Osteocyte (in vitro differentiated cells): ENCODE results near the gene RFC2. TPM values are rescaled to one million over a fixed set of nuclear protein-coding genes. Genes with fewer than 3 reads are reported as not detected.

ENCODE experiments used
- DNase-seq: peaks from one replicate; pipeline ENCODE4 v3.0.0; 2021; ENCODE audit warnings: mixed read lengths; ENCODE audit not compliant: unreplicated experiment; ENCODE audit errors: extremely low spot score
- H3K27ac Mint-ChIP-seq: one replicate; pipeline ENCODE4 v1.8.0; 2021; ENCODE audit warnings: mild to moderate bottlenecking, mixed read lengths; ENCODE audit not compliant: unreplicated experiment
- H3K27me3 Mint-ChIP-seq: one replicate; pipeline ENCODE4 v1.8.0; 2021; ENCODE audit warnings: mixed read lengths; ENCODE audit not compliant: unreplicated experiment
- H3K36me3 Mint-ChIP-seq: one replicate; pipeline ENCODE4 v1.8.0; 2021; ENCODE audit warnings: mixed read lengths; ENCODE audit not compliant: unreplicated experiment
- H3K4me1 Mint-ChIP-seq: one replicate; pipeline ENCODE4 v1.8.0; 2021; ENCODE audit warnings: mixed read lengths; ENCODE audit not compliant: unreplicated experiment
- H3K4me3 Mint-ChIP-seq: one replicate; pipeline ENCODE4 v1.8.0; 2021; ENCODE audit warnings: mild to moderate bottlenecking, moderate library complexity, mixed read lengths; ENCODE audit not compliant: unreplicated experiment
- H3K9me3 Mint-ChIP-seq: one replicate; pipeline ENCODE4 v1.8.0; 2021; ENCODE audit warnings: mixed read lengths; ENCODE audit not compliant: unreplicated experiment
- total RNA-seq: library from RNA; stranded (reverse); gene quantifications from 2 replicates; pipeline ENCODE4 v1.2.1, GENCODE V29; 2021
- TF ChIP-seq, protein P1 (sequence below): fragments of 200-600 bp; sonication (generic); IDR thresholded peaks from 2 replicates; pipeline ENCODE4 v1.5.0; 2021; ENCODE audit warnings: antibody characterized with exemption, mild to moderate bottlenecking, moderate library complexity

RFC2 gene
- total RNA-seq, 1 donor from 2014 or later: 13.5 TPM

DNA sequence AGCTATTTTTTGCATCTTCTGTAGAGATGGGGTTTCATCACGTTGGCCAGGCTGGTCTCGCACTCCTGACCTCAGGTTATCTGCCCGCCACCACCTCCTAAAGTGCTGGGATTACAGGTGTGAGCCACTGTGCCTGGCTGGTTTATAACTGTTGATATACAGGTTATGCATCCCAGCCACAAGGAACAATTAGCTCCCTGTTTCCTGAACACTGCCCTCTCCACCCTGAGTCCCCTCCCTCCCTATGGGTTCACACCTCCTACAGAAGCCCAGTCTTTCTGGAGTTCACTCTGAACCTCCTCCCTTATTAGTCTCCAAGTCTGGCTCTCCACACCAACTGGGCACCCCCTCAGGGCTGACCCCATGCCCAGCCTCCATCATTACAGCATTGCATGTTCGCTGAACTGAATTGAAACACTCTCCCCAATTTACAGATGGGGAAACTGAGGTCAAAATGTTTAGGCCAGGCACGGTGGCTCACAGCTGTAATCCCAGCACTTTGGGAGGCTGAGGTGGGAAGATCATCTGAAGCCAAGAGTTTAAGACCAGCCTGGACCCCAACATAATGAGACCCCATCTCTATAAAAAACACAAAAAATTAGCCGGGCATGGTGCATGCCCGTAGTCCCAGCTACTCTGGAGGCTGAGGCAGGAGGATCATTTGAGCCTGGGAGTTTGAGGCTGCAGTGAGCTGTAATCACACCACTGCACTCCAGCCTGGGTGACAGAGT is 33.3 kb upstream of the RFC2 start:
- Mint-ChIP-seq H3K9me3 (no peaks in the 10 kb centered on the region), H3K27ac (no peak overlapping the region), H3K36me3 (no peaks in the 10 kb centered on the region), H3K4me1 (peaks cover 21% of the 10 kb centered on the region), H3K4me3 (no peak overlapping the region), H3K27me3 (no peaks in the 10 kb centered on the region)
- DNase-seq: no peak
- TF ChIP-seq, protein P1, sequence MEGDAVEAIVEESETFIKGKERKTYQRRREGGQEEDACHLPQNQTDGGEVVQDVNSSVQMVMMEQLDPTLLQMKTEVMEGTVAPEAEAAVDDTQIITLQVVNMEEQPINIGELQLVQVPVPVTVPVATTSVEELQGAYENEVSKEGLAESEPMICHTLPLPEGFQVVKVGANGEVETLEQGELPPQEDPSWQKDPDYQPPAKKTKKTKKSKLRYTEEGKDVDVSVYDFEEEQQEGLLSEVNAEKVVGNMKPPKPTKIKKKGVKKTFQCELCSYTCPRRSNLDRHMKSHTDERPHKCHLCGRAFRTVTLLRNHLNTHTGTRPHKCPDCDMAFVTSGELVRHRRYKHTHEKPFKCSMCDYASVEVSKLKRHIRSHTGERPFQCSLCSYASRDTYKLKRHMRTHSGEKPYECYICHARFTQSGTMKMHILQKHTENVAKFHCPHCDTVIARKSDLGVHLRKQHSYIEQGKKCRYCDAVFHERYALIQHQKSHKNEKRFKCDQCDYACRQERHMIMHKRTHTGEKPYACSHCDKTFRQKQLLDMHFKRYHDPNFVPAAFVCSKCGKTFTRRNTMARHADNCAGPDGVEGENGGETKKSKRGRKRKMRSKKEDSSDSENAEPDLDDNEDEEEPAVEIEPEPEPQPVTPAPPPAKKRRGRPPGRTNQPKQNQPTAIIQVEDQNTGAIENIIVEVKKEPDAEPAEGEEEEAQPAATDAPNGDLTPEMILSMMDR: no peak

DNA sequence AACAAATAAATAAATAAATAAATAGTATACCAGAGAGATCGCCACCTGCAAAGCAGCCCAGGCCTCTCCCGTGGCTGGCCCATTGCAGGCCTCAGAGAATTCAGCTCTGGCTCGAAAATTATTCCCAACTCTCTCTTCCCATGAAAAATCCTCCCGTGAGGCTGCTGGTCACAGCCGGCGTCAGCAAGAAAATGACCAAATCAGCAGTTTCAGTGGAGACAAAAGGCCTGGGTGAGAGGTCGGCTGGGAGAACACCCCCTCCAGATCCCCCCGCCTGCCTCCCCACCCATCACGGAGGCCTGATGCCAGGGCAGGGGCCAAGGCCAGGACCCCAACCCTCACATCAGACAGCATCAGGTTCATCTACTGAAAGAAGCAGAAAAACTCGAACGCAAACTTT is 31.9 kb upstream of the RFC2 start:
- Mint-ChIP-seq H3K4me1 (peaks cover 21% of the 10 kb centered on the region), H3K9me3 (no peaks in the 10 kb centered on the region), H3K4me3 (no peak overlapping the region), H3K27me3 (no peaks in the 10 kb centered on the region), H3K36me3 (no peaks in the 10 kb centered on the region), H3K27ac (no peak overlapping the region)
- TF ChIP-seq, protein P1: no peak
- no peak for DNase-seq

DNA sequence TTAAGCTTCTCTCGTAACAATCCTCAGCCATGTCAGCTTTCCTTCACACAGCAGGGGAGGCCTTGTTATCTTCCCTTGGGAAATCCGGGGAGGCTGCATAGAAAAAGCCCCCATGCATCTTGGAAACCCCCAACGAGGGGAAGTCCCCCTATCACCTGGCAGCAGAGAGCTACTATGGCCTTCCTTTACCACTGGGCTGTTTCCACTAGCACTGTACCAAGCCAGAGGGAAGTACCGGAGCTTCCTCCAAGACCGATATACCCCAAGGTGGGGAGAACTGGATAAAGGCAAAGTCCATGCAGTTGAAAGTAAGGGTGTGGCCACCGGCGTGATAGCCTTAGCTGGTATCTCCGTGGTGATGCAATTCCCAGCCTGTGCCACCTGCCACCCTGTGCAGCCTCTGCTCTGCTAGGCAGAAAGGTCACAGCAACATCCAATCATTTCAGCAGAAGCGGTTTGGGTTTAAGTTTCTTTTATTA is 30.6 kb upstream of the RFC2 start:
- DNase-seq: no peak
- no peak overlapping the region for H3K27ac Mint-ChIP-seq

DNA sequence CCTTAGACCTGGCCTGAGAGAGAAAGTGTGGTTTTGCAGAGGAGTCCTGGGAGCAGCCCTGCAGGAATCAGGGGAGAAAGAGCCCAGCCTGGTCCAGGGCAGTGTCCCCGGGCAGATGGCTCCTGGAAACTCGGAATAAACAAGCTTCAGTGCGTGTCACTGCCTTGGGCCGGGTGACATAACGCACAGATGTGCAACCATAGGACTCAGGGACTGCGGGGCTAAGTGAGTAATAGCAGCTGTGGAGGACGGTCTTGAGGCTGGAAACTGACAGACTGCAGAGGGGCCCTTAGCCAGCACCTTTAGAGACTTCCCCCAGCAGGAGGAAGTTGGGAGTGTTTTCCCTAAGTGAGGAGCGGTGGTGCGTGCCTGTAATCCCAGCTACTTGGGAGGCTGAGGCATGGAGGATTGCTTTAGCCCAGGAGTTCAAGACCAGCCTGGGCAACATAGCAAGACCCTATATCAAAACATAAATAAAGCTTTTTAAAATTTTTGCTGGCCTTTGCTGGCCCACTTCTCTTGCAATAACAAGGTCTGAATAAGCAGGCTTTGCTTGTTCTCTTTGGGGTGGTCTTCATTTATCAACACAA is 29.8 kb upstream of the RFC2 start:
- DNase-seq: no peak
- Mint-ChIP-seq H3K27ac (no peak overlapping the region), H3K4me3 (no peak overlapping the region)

More for the DNA sequence above, 30.6 kb upstream of the RFC2 start:
- Mint-ChIP-seq H3K27me3 (no peaks in the 10 kb centered on the region), H3K9me3 (no peaks in the 10 kb centered on the region), H3K4me3 (no peak overlapping the region), H3K36me3 (no peaks in the 10 kb centered on the region), H3K4me1 (peaks cover 28% of the 10 kb centered on the region)
- TF ChIP-seq, protein P1: no peak

More for the DNA sequence above, 29.8 kb upstream of the RFC2 start:
- TF ChIP-seq, protein P1: no peak
- no peaks in the 10 kb centered on the region for H3K27me3 Mint-ChIP-seq
- no peaks in the 10 kb centered on the region for H3K36me3 Mint-ChIP-seq
- no peaks in the 10 kb centered on the region for H3K9me3 Mint-ChIP-seq
- H3K4me1 Mint-ChIP-seq: peaks cover 33% of the 10 kb centered on the region
